Fibroblast of peridontal ligament (primary cell): Measurements from ENCODE around the gene KDM5C.

Experiments
- DNase-seq: peaks from one replicate; pipeline ENCODE4 v3.0.0-alpha.2; 2010; ENCODE audit errors: extremely low read depth

Gene KDM5C

GRCh38 chrX:53250556-53250955, 25.5 kb upstream of the KDM5C start:
- no peak for DNase-seq

- DNase-seq: no peak
Measured at GRCh38 chrX:53249408-53250042, 24.5 kb upstream of the KDM5C start.

- no peak for DNase-seq
Measured at GRCh38 chrX:53247928-53248327, 22.9 kb upstream of the KDM5C start.

GRCh38 chrX:53246231-53246630, 21.2 kb upstream of the KDM5C start:
- no peak for DNase-seq

- DNase-seq: no peak
Measured at GRCh38 chrX:53244610-53245009, 19.6 kb upstream of the KDM5C start.

- no peak for DNase-seq
Measured at GRCh38 chrX:53242310-53242709, 17.3 kb upstream of the KDM5C start.

GRCh38 chrX:53241558-53241957, 16.6 kb upstream of the KDM5C start:
- DNase-seq: no peak

- DNase-seq: no peak
Measured at GRCh38 chrX:53239474-53239873, 14.5 kb upstream of the KDM5C start.

GRCh38 chrX:53237056-53237455, 12.0 kb upstream of the KDM5C start:
- no peak for DNase-seq

- DNase-seq: no peak
Measured at GRCh38 chrX:53236025-53236679, 11.1 kb upstream of the KDM5C start.

GRCh38 chrX:53235566-53235965, 10.6 kb upstream of the KDM5C start:
- no peak for DNase-seq

- no peak for DNase-seq
Measured at GRCh38 chrX:53234484-53234883, 9.5 kb upstream of the KDM5C start.

GRCh38 chrX:53233536-53233935, 8.5 kb upstream of the KDM5C start:
- no peak for DNase-seq

GRCh38 chrX:53230116-53230515, 5.1 kb upstream of the KDM5C start:
- DNase-seq: no peak

GRCh38 chrX:53227224-53227765, 2.3 kb upstream of the KDM5C start:
- no peak for DNase-seq

- peak; percentile 18 for DNase-seq
Measured at GRCh38 chrX:53223955-53224859, 800 bp downstream of the KDM5C start.

- DNase-seq: peak; percentile 18
Measured at GRCh38 chrX:53223068-53223693, 1.8 kb downstream of the KDM5C start.

GRCh38 chrX:53211391-53211978, 13.5 kb downstream of the KDM5C start:
- DNase-seq: no peak

- DNase-seq: no peak
Measured at GRCh38 chrX:53196678-53197077, 28.3 kb downstream of the KDM5C start.

GRCh38 chrX:53195401-53195800, 29.6 kb downstream of the KDM5C start:
- no peak for DNase-seq

GRCh38 chrX:53194308-53194707, 30.7 kb downstream of the KDM5C start:
- DNase-seq: no peak

GRCh38 chrX:53193093-53193492, 31.9 kb downstream of the KDM5C start:
- DNase-seq: no peak
